ENCODE results near the gene TLL1. TPM values are rescaled to one million over a fixed set of nuclear protein-coding genes. Genes with fewer than 3 reads are reported as not detected.

Gene TLL1
- total and polyA plus RNA-seq, 2 experiments from 2014 or later, result 0.18 to 2.4 TPM

DNA sequence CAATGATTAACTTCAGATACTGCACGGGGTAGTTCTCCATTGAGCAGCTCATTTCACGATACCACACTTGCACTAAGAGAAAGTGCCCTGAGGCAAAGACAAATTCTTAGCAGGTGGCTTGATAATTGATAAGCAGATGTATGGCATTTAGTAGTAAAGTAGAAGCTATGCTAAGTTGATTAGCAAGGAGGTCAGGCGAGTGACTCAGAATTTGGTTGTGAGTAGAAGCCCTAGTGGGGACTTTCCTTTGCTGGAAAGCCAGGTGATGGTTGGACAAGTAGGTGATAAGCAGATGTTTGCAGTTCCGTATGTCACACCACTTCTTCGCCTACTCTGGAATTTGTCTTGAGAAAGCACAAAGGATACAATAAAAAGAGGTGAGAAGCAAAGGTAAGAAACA lies 58.7 kb downstream of the TLL1 start:
- ATAC-seq, result no peak
- H3K4me1 Mint-ChIP-seq, result peaks cover 19% of the 10 kb centered on the region

More for the DNA sequence above, 58.7 kb downstream of the TLL1 start:
- Histone ChIP-seq H3K9me2 (ENCODE audit: insufficient read depth) (no peaks in the 10 kb centered on the region), H3K36me3 (ENCODE audit: insufficient read depth) (no peaks in the 10 kb centered on the region), H3K4me1 (ENCODE audit: insufficient read depth) (peaks cover 31% of the 10 kb centered on the region), H4K20me1 (replicated peaks; ENCODE audit: insufficient read depth) (no peaks in the 10 kb centered on the region), H3K4me3 (no peak overlapping the region), H3K4me2 (0 out of 2 replicates have a peak overlapping the region, but pooled peaks have one; percentile 23), H3K79me2 (replicated peaks; ENCODE audit: insufficient read depth) (no peaks in the 10 kb centered on the region), H3K27ac (ENCODE audit: low read depth) (no peak overlapping the region), H2AFZ (no peak overlapping the region), H3F3A (replicated peaks; ENCODE audit: low read depth) (no peaks in the 10 kb centered on the region), H3K27me3 (ENCODE audit: insufficient read depth) (no peaks in the 10 kb centered on the region)
- H3K27ac Mint-ChIP-seq, result no peak overlapping the region
- DNase-seq (ENCODE audit: low spot score), result no peak
- no peak overlapping the region for H3K4me3 Mint-ChIP-seq
- no peaks in the 10 kb centered on the region; the same call in 2 of the 3 replicates for H3K9me3 Mint-ChIP-seq
- no peak for TF ChIP-seq POLR2AphosphoS5 (IDR thresholded peaks at IDR 0.05; ENCODE audit: low read depth)
- no peak for TF ChIP-seq ZNF114 (CRISPR knock-in tag; IDR thresholded peaks at IDR 0.05)
- TF ChIP-seq, protein P1, sequence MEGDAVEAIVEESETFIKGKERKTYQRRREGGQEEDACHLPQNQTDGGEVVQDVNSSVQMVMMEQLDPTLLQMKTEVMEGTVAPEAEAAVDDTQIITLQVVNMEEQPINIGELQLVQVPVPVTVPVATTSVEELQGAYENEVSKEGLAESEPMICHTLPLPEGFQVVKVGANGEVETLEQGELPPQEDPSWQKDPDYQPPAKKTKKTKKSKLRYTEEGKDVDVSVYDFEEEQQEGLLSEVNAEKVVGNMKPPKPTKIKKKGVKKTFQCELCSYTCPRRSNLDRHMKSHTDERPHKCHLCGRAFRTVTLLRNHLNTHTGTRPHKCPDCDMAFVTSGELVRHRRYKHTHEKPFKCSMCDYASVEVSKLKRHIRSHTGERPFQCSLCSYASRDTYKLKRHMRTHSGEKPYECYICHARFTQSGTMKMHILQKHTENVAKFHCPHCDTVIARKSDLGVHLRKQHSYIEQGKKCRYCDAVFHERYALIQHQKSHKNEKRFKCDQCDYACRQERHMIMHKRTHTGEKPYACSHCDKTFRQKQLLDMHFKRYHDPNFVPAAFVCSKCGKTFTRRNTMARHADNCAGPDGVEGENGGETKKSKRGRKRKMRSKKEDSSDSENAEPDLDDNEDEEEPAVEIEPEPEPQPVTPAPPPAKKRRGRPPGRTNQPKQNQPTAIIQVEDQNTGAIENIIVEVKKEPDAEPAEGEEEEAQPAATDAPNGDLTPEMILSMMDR (conservative IDR thresholded peaks at IDR 0.05; ENCODE audit: low read depth in 2 of 2), result no peak
- TF ChIP-seq NANOG (IDR thresholded peaks at IDR 0.05; ENCODE audit: borderline replicate concordance), result no peak
- TF ChIP-seq, protein P2, sequence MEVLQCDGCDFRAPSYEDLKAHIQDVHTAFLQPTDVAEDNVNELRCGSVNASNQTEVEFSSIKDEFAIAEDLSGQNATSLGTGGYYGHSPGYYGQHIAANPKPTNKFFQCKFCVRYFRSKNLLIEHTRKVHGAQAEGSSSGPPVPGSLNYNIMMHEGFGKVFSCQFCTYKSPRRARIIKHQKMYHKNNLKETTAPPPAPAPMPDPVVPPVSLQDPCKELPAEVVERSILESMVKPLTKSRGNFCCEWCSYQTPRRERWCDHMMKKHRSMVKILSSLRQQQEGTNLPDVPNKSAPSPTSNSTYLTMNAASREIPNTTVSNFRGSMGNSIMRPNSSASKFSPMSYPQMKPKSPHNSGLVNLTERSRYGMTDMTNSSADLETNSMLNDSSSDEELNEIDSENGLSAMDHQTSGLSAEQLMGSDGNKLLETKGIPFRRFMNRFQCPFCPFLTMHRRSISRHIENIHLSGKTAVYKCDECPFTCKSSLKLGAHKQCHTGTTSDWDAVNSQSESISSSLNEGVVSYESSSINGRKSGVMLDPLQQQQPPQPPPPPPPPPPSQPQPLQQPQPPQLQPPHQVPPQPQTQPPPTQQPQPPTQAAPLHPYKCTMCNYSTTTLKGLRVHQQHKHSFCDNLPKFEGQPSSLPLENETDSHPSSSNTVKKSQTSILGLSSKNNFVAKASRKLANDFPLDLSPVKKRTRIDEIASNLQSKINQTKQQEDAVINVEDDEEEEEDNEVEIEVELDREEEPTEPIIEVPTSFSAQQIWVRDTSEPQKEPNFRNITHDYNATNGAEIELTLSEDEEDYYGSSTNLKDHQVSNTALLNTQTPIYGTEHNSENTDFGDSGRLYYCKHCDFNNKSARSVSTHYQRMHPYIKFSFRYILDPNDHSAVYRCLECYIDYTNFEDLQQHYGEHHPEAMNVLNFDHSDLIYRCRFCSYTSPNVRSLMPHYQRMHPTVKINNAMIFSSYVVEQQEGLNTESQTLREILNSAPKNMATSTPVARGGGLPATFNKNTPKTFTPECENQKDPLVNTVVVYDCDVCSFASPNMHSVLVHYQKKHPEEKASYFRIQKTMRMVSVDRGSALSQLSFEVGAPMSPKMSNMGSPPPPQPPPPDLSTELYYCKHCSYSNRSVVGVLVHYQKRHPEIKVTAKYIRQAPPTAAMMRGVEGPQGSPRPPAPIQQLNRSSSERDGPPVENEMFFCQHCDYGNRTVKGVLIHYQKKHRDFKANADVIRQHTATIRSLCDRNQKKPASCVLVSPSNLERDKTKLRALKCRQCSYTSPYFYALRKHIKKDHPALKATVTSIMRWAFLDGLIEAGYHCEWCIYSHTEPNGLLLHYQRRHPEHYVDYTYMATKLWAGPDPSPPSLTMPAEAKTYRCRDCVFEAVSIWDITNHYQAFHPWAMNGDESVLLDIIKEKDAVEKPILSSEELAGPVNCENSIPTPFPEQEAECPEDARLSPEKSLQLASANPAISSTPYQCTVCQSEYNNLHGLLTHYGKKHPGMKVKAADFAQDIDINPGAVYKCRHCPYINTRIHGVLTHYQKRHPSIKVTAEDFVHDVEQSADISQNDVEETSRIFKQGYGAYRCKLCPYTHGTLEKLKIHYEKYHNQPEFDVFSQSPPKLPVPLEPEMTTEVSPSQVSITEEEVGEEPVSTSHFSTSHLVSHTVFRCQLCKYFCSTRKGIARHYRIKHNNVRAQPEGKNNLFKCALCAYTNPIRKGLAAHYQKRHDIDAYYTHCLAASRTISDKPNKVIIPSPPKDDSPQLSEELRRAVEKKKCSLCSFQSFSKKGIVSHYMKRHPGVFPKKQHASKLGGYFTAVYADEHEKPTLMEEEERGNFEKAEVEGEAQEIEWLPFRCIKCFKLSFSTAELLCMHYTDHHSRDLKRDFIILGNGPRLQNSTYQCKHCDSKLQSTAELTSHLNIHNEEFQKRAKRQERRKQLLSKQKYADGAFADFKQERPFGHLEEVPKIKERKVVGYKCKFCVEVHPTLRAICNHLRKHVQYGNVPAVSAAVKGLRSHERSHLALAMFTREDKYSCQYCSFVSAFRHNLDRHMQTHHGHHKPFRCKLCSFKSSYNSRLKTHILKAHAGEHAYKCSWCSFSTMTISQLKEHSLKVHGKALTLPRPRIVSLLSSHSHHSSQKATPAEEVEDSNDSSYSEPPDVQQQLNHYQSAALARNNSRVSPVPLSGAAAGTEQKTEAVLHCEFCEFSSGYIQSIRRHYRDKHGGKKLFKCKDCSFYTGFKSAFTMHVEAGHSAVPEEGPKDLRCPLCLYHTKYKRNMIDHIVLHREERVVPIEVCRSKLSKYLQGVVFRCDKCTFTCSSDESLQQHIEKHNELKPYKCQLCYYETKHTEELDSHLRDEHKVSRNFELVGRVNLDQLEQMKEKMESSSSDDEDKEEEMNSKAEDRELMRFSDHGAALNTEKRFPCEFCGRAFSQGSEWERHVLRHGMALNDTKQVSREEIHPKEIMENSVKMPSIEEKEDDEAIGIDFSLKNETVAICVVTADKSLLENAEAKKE (CRISPR knock-in tag; IDR thresholded peaks at IDR 0.05), result no peak
- no peak for TF ChIP-seq ZNF331 (CRISPR knock-in tag; IDR thresholded peaks at IDR 0.05; ENCODE audit: low read depth)
- no peak for TF ChIP-seq JUNB (IDR thresholded peaks at IDR 0.05; ENCODE audit: unreplicated experiment)
- TF ChIP-seq, protein P3, sequence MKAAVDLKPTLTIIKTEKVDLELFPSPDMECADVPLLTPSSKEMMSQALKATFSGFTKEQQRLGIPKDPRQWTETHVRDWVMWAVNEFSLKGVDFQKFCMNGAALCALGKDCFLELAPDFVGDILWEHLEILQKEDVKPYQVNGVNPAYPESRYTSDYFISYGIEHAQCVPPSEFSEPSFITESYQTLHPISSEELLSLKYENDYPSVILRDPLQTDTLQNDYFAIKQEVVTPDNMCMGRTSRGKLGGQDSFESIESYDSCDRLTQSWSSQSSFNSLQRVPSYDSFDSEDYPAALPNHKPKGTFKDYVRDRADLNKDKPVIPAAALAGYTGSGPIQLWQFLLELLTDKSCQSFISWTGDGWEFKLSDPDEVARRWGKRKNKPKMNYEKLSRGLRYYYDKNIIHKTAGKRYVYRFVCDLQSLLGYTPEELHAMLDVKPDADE (IDR thresholded peaks at IDR 0.05), result no peak
- no peaks in the 10 kb centered on the region for H3K27me3 Mint-ChIP-seq (ENCODE audit: insufficient read depth, low read depth, poor library complexity)
- H3K36me3 Mint-ChIP-seq (ENCODE audit: low read depth), result no peaks in the 10 kb centered on the region

Data from GM23338 (cell line).